KMS-11 (cell line): ENCODE measurements around the gene DENND1A.

Experiments
- H2AFZ ChIP-seq: fragments of 200-600 bp; sonication (generic); 2 replicates; pipeline ENCODE4 v1.6.1; 2016; ENCODE audit warnings: antibody characterized with exemption, mixed run types, low read depth
- H3K27ac ChIP-seq: fragments of 200-600 bp; sonication (generic); 2 replicates; pipeline ENCODE4 v1.6.1; 2016; ENCODE audit warnings: mild to moderate bottlenecking, mixed run types
- H3K27me3 ChIP-seq: fragments of 200-600 bp; sonication (generic); 2 replicates; pipeline ENCODE4 v1.6.1; 2017; ENCODE audit warnings: mild to moderate bottlenecking, low read depth, mixed run types, moderate library complexity; ENCODE audit not compliant: insufficient read depth
- H3K36me3 ChIP-seq: fragments of 200-600 bp; sonication (generic); 2 replicates; pipeline ENCODE4 v1.6.1; 2017; ENCODE audit warnings: mild to moderate bottlenecking, mixed run types; ENCODE audit not compliant: insufficient read depth
- H3K4me1 ChIP-seq: fragments of 200-600 bp; sonication (generic); 2 replicates; pipeline ENCODE4 v1.6.1; 2016; ENCODE audit warnings: mild to moderate bottlenecking, low read depth, mixed run types; ENCODE audit not compliant: poor library complexity, severe bottlenecking
- H3K4me2 ChIP-seq: fragments of 200-600 bp; sonication (generic); 2 replicates; pipeline ENCODE4 v1.7.0; 2016; ENCODE audit warnings: mild to moderate bottlenecking, mixed run types
- H3K4me3 ChIP-seq: fragments of 200-600 bp; sonication (generic); IDR thresholded peaks from 2 replicates; pipeline ENCODE4 v1.6.1; 2017; ENCODE audit warnings: low read depth, low read length, mixed read lengths; ENCODE audit not compliant: insufficient read depth
- H3K79me2 ChIP-seq: fragments of 200-600 bp; sonication (generic); 2 replicates; pipeline ENCODE4 v1.6.1; 2016; ENCODE audit warnings: low read depth, mixed run types; ENCODE audit not compliant: insufficient read depth
- H3K9ac ChIP-seq: fragments of 200-600 bp; sonication (generic); 2 replicates; pipeline ENCODE4 v1.6.1; 2016; ENCODE audit warnings: mild to moderate bottlenecking, mixed run types
- H4K20me1 ChIP-seq: fragments of 200-600 bp; sonication (generic); 2 replicates; pipeline ENCODE4 v1.6.1; 2016; ENCODE audit warnings: mild to moderate bottlenecking, mixed run types; ENCODE audit not compliant: insufficient read depth
- CTCF ChIP-seq: fragments of 200-600 bp; sonication (generic); conservative IDR thresholded peaks from 2 replicates; pipeline ENCODE4 v1.6.1; 2017; ENCODE audit warnings: low read depth, mild to moderate bottlenecking, antibody characterized with exemption, low read length, moderate library complexity, mixed read lengths

The DENND1A gene

DNA sequence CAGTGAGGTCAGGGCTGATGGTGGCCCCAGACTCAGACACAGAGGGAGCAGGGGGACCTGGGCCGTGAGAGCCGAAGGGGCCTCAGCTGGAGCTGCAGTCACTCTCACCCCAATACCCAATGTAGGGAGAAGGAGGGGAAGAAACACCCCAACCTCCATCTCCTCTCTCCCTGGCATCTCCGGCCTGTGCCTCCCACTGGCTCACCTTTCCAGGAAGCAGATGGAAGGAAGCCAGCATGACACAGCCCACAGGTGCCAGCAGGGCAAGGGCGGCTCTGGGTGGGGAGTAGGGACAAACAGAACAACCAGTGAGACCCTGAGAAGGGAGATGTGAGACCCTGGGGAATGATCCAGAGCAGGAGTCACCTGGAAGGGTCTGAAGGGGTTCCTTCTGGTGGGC lies 576.9 kb downstream of the DENND1A start:
- Histone ChIP-seq H3K4me2 (no peak overlapping the region), H3K4me3 (no peak overlapping the region), H3K4me1 (peaks cover 19% of the 10 kb centered on the region), H4K20me1 (no peaks in the 10 kb centered on the region), H3K36me3 (no peaks in the 10 kb centered on the region), H3K9ac (no peak overlapping the region), H3K79me2 (no peaks in the 10 kb centered on the region), H3K27ac (no peak overlapping the region), H2AFZ (no peak overlapping the region), H3K27me3 (no peaks in the 10 kb centered on the region; the same call in 1 of the 2 replicates)
- TF ChIP-seq CTCF, result no peak

- Histone ChIP-seq H3K36me3 (no peaks in the 10 kb centered on the region), H3K27me3 (no peaks in the 10 kb centered on the region; the same call in 1 of the 2 replicates), H2AFZ (peak overlapping the region; percentile 10; the same call in 1 of the 2 replicates), H3K27ac (no peak overlapping the region), H3K79me2 (no peaks in the 10 kb centered on the region), H3K4me3 (no peak overlapping the region), H4K20me1 (no peaks in the 10 kb centered on the region), H3K4me2 (no peak overlapping the region), H3K4me1 (peaks cover 19% of the 10 kb centered on the region), H3K9ac (no peak overlapping the region)
- TF ChIP-seq CTCF, result no peak
Observed at GRCh38 chr9:123350590-123351310, 579.2 kb downstream of the DENND1A start.

DNA sequence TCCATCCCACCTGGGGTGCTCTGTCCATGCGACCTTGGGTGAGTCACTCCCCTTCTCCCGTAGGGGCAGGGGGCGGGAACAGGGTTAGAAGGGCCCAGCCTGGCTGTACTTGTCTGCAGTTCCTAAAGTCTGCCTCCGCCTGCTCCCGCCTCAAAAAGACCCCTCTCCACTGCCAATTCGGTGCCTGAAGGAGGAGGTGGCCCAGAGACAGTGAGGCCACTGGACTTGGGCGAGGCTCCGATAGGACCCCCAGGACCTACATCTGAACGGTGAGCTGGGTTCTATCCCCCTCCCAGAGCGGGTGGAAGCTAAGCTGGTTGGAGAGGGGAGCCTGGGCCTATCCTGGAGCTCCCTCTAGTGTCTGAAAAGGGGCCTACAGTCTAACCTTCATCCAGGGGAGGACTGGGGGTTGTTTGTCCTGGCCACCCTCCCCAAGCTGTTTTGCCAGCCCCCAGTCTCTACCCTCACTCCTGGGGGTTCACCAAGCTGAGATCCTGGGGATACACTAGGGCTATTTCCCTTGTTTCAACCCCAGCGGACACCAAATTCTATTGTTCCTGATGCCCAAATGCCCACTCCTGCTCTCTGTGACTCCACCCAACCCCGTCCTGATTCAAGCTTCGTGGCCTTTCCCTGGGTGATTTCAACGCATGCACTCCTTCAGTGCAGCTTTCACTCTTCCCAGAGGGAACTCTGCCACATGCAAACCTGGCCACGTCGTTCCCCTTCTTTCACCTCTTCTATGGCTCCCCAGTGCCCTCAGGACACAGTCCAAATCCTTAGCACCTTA lies 580.0 kb downstream of the DENND1A start:
- no peak overlapping the region for H3K27ac ChIP-seq
- peak overlapping the region; percentile 10; the same call in 1 of the 2 replicates for H2AFZ ChIP-seq
- H3K79me2 ChIP-seq, result no peaks in the 10 kb centered on the region
- no peaks in the 10 kb centered on the region; the same call in 1 of the 2 replicates for H3K27me3 ChIP-seq
- H3K4me2 ChIP-seq, result peak overlapping the region; percentile 53; the same call in 1 of the 2 replicates
- no peak overlapping the region for H3K4me3 ChIP-seq
- no peak overlapping the region for H3K9ac ChIP-seq
- no peaks in the 10 kb centered on the region for H3K36me3 ChIP-seq
- no peaks in the 10 kb centered on the region for H4K20me1 ChIP-seq
- peaks cover 16% of the 10 kb centered on the region for H3K4me1 ChIP-seq
- TF ChIP-seq CTCF, result peak; percentile 91

DNA sequence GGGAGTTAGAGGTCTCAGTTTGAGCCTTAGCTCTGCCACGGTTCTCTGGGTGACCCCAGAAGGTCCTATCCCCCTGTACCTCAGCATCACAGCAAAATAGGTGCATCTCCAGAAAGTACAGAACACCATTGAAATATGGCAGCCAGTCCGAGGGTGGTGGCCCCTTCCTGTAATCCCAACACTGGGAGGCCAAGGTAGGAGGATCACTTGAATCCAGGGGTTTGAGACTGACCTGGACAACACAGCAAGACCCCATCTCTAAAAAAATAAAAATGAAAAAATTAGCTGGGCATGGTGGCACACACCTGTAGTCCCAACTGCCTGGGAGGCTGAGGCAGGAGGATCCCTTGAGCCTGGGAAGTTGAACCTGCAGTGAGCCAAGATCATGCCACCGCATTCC lies 580.9 kb downstream of the DENND1A start:
- Histone ChIP-seq H4K20me1 (no peaks in the 10 kb centered on the region), H3K9ac (no peak overlapping the region), H3K4me3 (no peak overlapping the region), H3K4me2 (no peak overlapping the region), H3K36me3 (no peaks in the 10 kb centered on the region), H3K79me2 (no peaks in the 10 kb centered on the region), H3K27me3 (no peaks in the 10 kb centered on the region; the same call in 1 of the 2 replicates), H3K27ac (no peak overlapping the region), H3K4me1 (peaks cover 10% of the 10 kb centered on the region), H2AFZ (no peak overlapping the region)
- no peak for TF ChIP-seq CTCF
